HepG2 (cell line): Measurements from ENCODE around the gene ZMYND8. TPM values are rescaled to one million over a fixed set of nuclear protein-coding genes. Genes with fewer than 3 reads are reported as not detected.
"Not testable (repeated sequence)": the region's sequence is repeated elsewhere in the genome, so short reads cannot be mapped to it uniquely, and the experiment has no call there.

Source experiments
- ATAC-seq: fragments of 200-7000 bp; cut with Tn5 transposase; 3 replicates; pipeline ENCODE4 v1.9.1; 2020; ENCODE audit warnings: mild to moderate bottlenecking, moderate library complexity
- BruUV-seq: library from RNA; stranded (reverse); fragments of 400-500 nt; replicated peaks from 2 replicates; lab custom pipeline; 2021; lab: Mats Ljungman, UMichigan
- CTCF ChIA-PET: fragments of 300-600 bp; formaldehyde crosslinking; extraction: SDS; loops from one replicate; lab custom pipeline; 2021; ENCODE audit warnings: low total read pairs, inconsistent platforms, low intra/inter-chr PET ratio; lab: Yijun Ruan, JAX
- POLR2A ChIA-PET: fragments of 350-600 bp; sonication (Branson Sonifier 250); formaldehyde crosslinking; loops from one replicate; lab custom pipeline; 2020; ENCODE audit warnings: antibody characterized with exemption, inconsistent platforms; lab: Yijun Ruan, JAX
- DNase-seq: peaks from one replicate; pipeline ENCODE4 v3.0.0-alpha.2; 2015; ENCODE audit warnings: low spot score
- FAIRE-seq: peaks from 3 replicates; lab custom pipeline; 2011; peaks lifted over from hg19 to GRCh38; lab: Jason Lieb, UNC
- H2AFZ ChIP-seq: one replicate; pipeline ENCODE4 v1.6.1; 2011; ENCODE audit warnings: low read length, inconsistent platforms
- H3K27ac ChIP-seq: fragments of 300-600 bp; 3 replicates; pipeline ENCODE4 v1.8.0; 2011; ENCODE audit warnings: mixed run types, mild to moderate bottlenecking, mixed read lengths, low read length, inconsistent platforms; ENCODE audit not compliant: insufficient read depth; ENCODE audit errors: extremely low read length
- H3K27me3 ChIP-seq, 2 experiments: fragments of 200-600 bp in 1 of 2; 2 replicates in 1 of 2; 3 replicates in 1 of 2; pipeline versions ENCODE4 v1.6.0 to v1.8.0; 2011; ENCODE audit warnings: low read length in 2 of 2, mild to moderate bottlenecking in 2 of 2, moderate library complexity in 2 of 2, inconsistent platforms in 1 of 2; ENCODE audit not compliant: insufficient read depth in 2 of 2, control insufficient read depth in 1 of 2
- H3K36me3 ChIP-seq, 2 experiments: fragments of 200-600 bp in 1 of 2; replicated peaks in 1 of 2; 2 replicates in 1 of 2; 3 replicates in 1 of 2; pipeline versions ENCODE4 v1.5.1 to v1.8.0; 2011; ENCODE audit warnings: low read length in 2 of 2, inconsistent platforms in 1 of 2; ENCODE audit not compliant: insufficient read depth in 2 of 2, control insufficient read depth in 1 of 2
- H3K4me1 ChIP-seq: 2 replicates; pipeline ENCODE4 v1.5.1; 2012; ENCODE audit warnings: low read length, inconsistent platforms; ENCODE audit not compliant: insufficient read depth
- H3K4me2 ChIP-seq: 2 replicates; pipeline ENCODE4 v1.6.0; 2011; ENCODE audit warnings: low read depth, low read length, inconsistent platforms
- H3K4me3 ChIP-seq, 3 experiments: fragments of 200-600 bp in 1 of 3; sonication (generic), shearing (Covaris generic) in 1 of 3; replicated peaks in 1 of 3; 2 replicates each; pipeline ENCODE4 v1.5.1; 2011 to 2016; ENCODE audit warnings: low read length in 3 of 3, inconsistent platforms in 2 of 3, low read depth in 2 of 3, mild to moderate bottlenecking in 2 of 3, control low read depth in 1 of 3, mixed read lengths in 1 of 3; ENCODE audit not compliant: insufficient read depth in 1 of 3
- H3K79me2 ChIP-seq: one replicate; pipeline ENCODE4 v1.6.1; 2011; ENCODE audit warnings: low read length, inconsistent platforms; ENCODE audit not compliant: insufficient read depth
- H3K9ac ChIP-seq: 2 replicates; pipeline ENCODE4 v1.6.0; 2011; ENCODE audit warnings: mild to moderate bottlenecking, low read depth, low read length, inconsistent platforms; ENCODE audit not compliant: insufficient read depth
- H3K9me3 ChIP-seq: 2 replicates; pipeline ENCODE4 v1.5.1; 2012; ENCODE audit warnings: mild to moderate bottlenecking, low read length
- H4K20me1 ChIP-seq: 2 replicates; pipeline ENCODE4 v1.6.0; 2011; ENCODE audit warnings: inconsistent platforms, mild to moderate bottlenecking, low read length, moderate library complexity; ENCODE audit not compliant: insufficient read depth
- MXD4 ChIP-seq: IDR thresholded peaks from 2 replicates; pipeline ENCODE4 v1.6.1; 2016; ENCODE audit warnings: mild to moderate bottlenecking, missing biosample characterization, missing genetic modification reagents
- POLR2AphosphoS5 ChIP-seq: IDR thresholded peaks from 2 replicates; pipeline ENCODE4 v1.6.1; 2012; ENCODE audit warnings: low read depth, low read length
- SKI ChIP-seq: fragments of 450-650 bp; IDR thresholded peaks from one replicate; pipeline ENCODE4 v1.6.1; 2018; ENCODE audit warnings: mild to moderate bottlenecking; ENCODE audit not compliant: partially characterized antibody
- ZBTB33 ChIP-seq: sonication (generic); formaldehyde crosslinking; IDR thresholded peaks from 2 replicates; pipeline ENCODE4 v1.4.0; 2020; ENCODE audit warnings: missing genetic modification reagents
- ZBTB4 ChIP-seq: sonication (generic); formaldehyde crosslinking; IDR thresholded peaks from 2 replicates; pipeline ENCODE4 v1.4.0; 2020; ENCODE audit warnings: missing genetic modification reagents, mild to moderate bottlenecking, borderline replicate concordance
- ZFP37 ChIP-seq: sonication (generic); formaldehyde crosslinking; IDR thresholded peaks from 2 replicates; pipeline ENCODE4 v1.4.0; 2020; ENCODE audit warnings: missing genetic modification reagents, borderline replicate concordance
- ZNF180 ChIP-seq: sonication (generic); formaldehyde crosslinking; IDR thresholded peaks from 2 replicates; pipeline ENCODE4 v1.4.0; 2020; ENCODE audit warnings: low read depth, missing genetic modification reagents, borderline replicate concordance
- WGBS: methylation state at CpG from one replicate; pipeline ENCODE4 v1.1.6; 2017; ENCODE audit warnings: low lambda C conversion rate; 5-methylcytosine and 5-hydroxymethylcytosine counted together
- in situ Hi-C: cut with HindIII; loops from 2 replicates; pipeline ENCODE4 v1.10.0; 2017; ENCODE audit warnings: low pct_unique_long_range_greater_than_20kb; ENCODE audit not compliant: extremely low pct_ligation_motif_present
- intact Hi-C: fragments of 100-400 bp; cut with micrococcal nuclease; formaldehyde crosslinking; loops from one replicate; pipeline ENCODE4 v1.10.0; 2022; ENCODE audit not compliant: unreplicated experiment
- polyA plus RNA-seq, 8 experiments: library from polyadenylated mRNA; depleted of rRNA in 3 of 8; stranded (reverse) in 7 of 8; unstranded in 1 of 8; fragments of >200 nt; fragmentation: Illumina TruSeq in 4 of 8; extraction: Trizol in 4 of 8; gene quantifications; 2 replicates each; pipeline versions ENCODE4 v1.2.1 to v1.2.3, GENCODE V29; 2011 to 2016; ENCODE audit warnings: low read depth in 4 of 8, missing spikeins in 1 of 8, mixed read lengths in 1 of 8; ENCODE audit not compliant: insufficient read depth in 1 of 8
- total RNA-seq, 5 experiments: library from RNA; depleted of rRNA; stranded (reverse); fragments of >200 nt; fragmentation: Illumina TruSeq; extraction: Trizol; gene quantifications; 2 replicates each; pipeline ENCODE4 v1.2.3, GENCODE V29; 2016; ENCODE audit warnings: low read depth in 1 of 5

ZMYND8 gene
- total and polyA plus RNA-seq, 2 of the 13 experiments (the other 11 are each of a cell fraction or from before 2014, with no cell fraction given): 53.9 to 84.7 TPM

DNA sequence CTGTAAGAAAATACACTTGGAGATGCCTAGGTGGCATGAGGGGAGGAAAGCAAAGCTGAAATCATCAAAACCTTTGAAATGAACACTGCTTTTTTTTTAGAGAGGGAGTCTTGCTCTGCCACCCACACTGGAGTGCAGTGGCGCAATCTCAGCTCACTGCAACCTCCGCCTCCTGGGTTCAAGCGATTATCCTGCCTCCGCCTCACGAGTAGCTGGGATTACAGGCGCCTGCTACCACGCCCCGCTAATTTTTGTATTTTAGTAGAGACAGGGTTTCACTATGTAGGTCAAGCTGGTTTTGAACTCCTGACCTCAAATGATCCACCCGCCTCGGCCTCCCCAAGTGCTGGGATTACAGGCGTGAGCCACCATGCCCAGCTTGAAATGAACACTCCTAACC is 111.3 kb downstream of the ZMYND8 start:
- H3K4me2 ChIP-seq, H2AFZ ChIP-seq, BruUV-seq, H3K4me1 ChIP-seq, POLR2A ChIA-PET, H3K9ac ChIP-seq, in situ Hi-C loops, CTCF ChIA-PET, H3K27ac ChIP-seq, FAIRE-seq, DNase-seq, H3K9me3 ChIP-seq, ATAC-seq, intact Hi-C loops, H3K27me3 ChIP-seq, H3K4me3 ChIP-seq: not testable (repeated sequence)
- Histone ChIP-seq H3K36me3 (peaks cover 70 to 91% of the 10 kb centered on the region in 2 experiments), H3K79me2 (peaks cover 26% of the 10 kb centered on the region), H4K20me1 (peaks cover 54% of the 10 kb centered on the region)
- 0 out of 2 replicates have a peak, but pooled peaks have one; percentile 11 for TF ChIP-seq MXD4 (CRISPR knock-in tag)
- TF ChIP-seq SKI: peak; percentile 5
- TF ChIP-seq ZBTB33 (CRISPR knock-in tag): peak; percentile 8; the same call in 1 of the 2 replicates
- TF ChIP-seq POLR2AphosphoS5: 0 out of 2 replicates have a peak, but pooled peaks have one; percentile 24
- 98% methylated on average over 11 of the region's 11 CpGs for WGBS

DNA sequence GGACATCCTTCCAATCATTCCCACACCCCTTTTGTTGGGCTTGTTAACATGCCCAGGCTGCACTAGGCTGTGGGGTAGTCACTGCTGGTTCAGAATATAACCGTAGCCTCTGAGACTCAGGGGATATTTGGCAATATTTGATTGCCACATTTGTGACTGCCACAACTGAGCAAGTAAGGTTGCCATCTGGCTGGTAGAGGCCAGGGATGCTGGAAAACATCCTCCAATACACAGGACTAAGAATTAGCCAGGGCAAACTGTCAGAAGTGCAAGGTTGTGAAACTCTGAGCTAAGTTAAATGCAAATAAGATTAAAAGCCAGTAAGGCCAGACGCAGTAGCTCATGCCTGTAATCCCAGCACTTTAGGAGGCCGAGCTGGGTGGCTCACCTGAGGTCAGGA is 112.0 kb downstream of the ZMYND8 start:
- peaks cover 26% of the 10 kb centered on the region for H3K79me2 ChIP-seq
- H3K4me1 ChIP-seq: peaks cover 1% of the 10 kb centered on the region; the same call in 1 of the 2 replicates
- H3K9me3 ChIP-seq: no peaks in the 10 kb centered on the region
- 93% methylated on average over 3 of the region's 3 CpGs for WGBS
- H3K4me2 ChIP-seq: no peak overlapping the region
- no peak overlapping the region for H3K4me3 ChIP-seq
- intact Hi-C loops (no loop called here), in situ Hi-C loops (no loop called here)
- no peaks in the 10 kb centered on the region for H3K27me3 ChIP-seq
- H4K20me1 ChIP-seq: peaks cover 49% of the 10 kb centered on the region
- peak; percentile 51 for FAIRE-seq
- H3K36me3 ChIP-seq: peaks cover 66 to 90% of the 10 kb centered on the region in 2 experiments
- POLR2A ChIA-PET: no interaction called here
- no peak for ATAC-seq
- H2AFZ ChIP-seq: no peak overlapping the region
- TF ChIP-seq ZNF180 (0 out of 2 replicates have a peak, but pooled peaks have one; percentile 19), ZFP37 (0 out of 2 replicates have a peak, but pooled peaks have one; percentile 27), ZBTB4 (CRISPR knock-in tag) (no peak)
- H3K9ac ChIP-seq: no peak overlapping the region
- no TSS peak for BruUV-seq
- CTCF ChIA-PET: no interaction called here
- H3K27ac ChIP-seq: no peak overlapping the region
- DNase-seq: no peak
